OCI-LY1 (cell line): Measurements from ENCODE around the gene C3orf18.

Experiments used
- CTCF ChIP-seq: fragments of 200-600 bp; sonication (generic), shearing (Covaris generic); IDR thresholded peaks from 2 replicates; pipeline ENCODE4 v1.5.1; 2017; ENCODE audit warnings: mild to moderate bottlenecking, antibody characterized with exemption, low read length, moderate library complexity, mixed read lengths
- EZH2 ChIP-seq: fragments of 200-600 bp; sonication (generic), shearing (Covaris generic); IDR thresholded peaks from 2 replicates; pipeline ENCODE4 v1.8.0; 2017; ENCODE audit warnings: borderline replicate concordance, mixed run types, mild to moderate bottlenecking, antibody characterized with exemption, low read length, moderate library complexity, mixed read lengths

- TF ChIP-seq CTCF, result no peak
- no peak for TF ChIP-seq EZH2
These were observed 13.0 kb downstream of the C3orf18 start for GRCh38 chr3:50554553-50554952.
